Activated CD4-positive, alpha-beta T cell treated with anti-CD3 and anti-CD28 coated beads, Interleukin-2, amount 10 ng/mL, durations not matched to agents 24 days and 14 days (primary cell): ENCODE measurements around the gene ABL1. TPM values are rescaled to one million over a fixed set of nuclear protein-coding genes. Genes with fewer than 3 reads are reported as not detected.

ENCODE experiments used
- DNase-seq: peaks from one replicate; pipeline ENCODE4 v3.0.0; 2022
- H3K27ac Mint-ChIP-seq: one replicate; pipeline ENCODE4 v1.8.0; 2022; ENCODE audit warnings: mild to moderate bottlenecking, mixed read lengths
- H3K27me3 Mint-ChIP-seq: one replicate; pipeline ENCODE4 v1.8.0; 2022; ENCODE audit warnings: mixed read lengths
- H3K36me3 Mint-ChIP-seq: one replicate; pipeline ENCODE4 v1.8.0; 2022; ENCODE audit warnings: low read depth, mild to moderate bottlenecking, mixed read lengths
- H3K4me1 Mint-ChIP-seq: one replicate; pipeline ENCODE4 v1.8.0; 2021; ENCODE audit warnings: mixed read lengths
- H3K4me3 Mint-ChIP-seq: one replicate; pipeline ENCODE4 v1.8.0; 2022; ENCODE audit warnings: mild to moderate bottlenecking, moderate library complexity, mixed read lengths
- H3K9me3 Mint-ChIP-seq: one replicate; pipeline ENCODE4 v1.8.0; 2021; ENCODE audit warnings: mixed read lengths
- intact Hi-C: fragments of 100-400 bp; cut with micrococcal nuclease; formaldehyde crosslinking; loops from one replicate; pipeline ENCODE4 v1.15.1; 2023
- total RNA-seq: library from RNA; stranded (reverse); gene quantifications from 2 replicates; pipeline ENCODE4 v1.2.3, GENCODE V29; 2022

Gene ABL1
- total RNA-seq, 1 donor from 2014 or later: 35.7 TPM

GRCh38 chr9:130810609-130811136 is 24.4 kb upstream of the ABL1 start:
- no peaks in the 10 kb centered on the region for H3K27me3 Mint-ChIP-seq
- no peaks in the 10 kb centered on the region for H3K9me3 Mint-ChIP-seq
- intact Hi-C loops: no loop called here

GRCh38 chr9:130815242-130815808 is 19.7 kb upstream of the ABL1 start:
- Mint-ChIP-seq H3K27ac (no peak overlapping the region), H3K36me3 (peaks cover 2% of the 10 kb centered on the region), H3K4me3 (no peak overlapping the region), H3K9me3 (no peaks in the 10 kb centered on the region), H3K27me3 (no peaks in the 10 kb centered on the region), H3K4me1 (peaks cover 4% of the 10 kb centered on the region)
- intact Hi-C loops: no loop called here
- DNase-seq: no peak

More at GRCh38 chr9:130810609-130811136, 24.4 kb upstream of the ABL1 start:
- no peak for DNase-seq
- H3K4me3 Mint-ChIP-seq: no peak overlapping the region
- no peaks in the 10 kb centered on the region for H3K36me3 Mint-ChIP-seq
- peaks cover 4% of the 10 kb centered on the region for H3K4me1 Mint-ChIP-seq
- H3K27ac Mint-ChIP-seq: no peak overlapping the region

GRCh38 chr9:130817914-130818313 is 17.1 kb upstream of the ABL1 start:
- H3K4me1 Mint-ChIP-seq: peaks cover 4% of the 10 kb centered on the region
- no peaks in the 10 kb centered on the region for H3K9me3 Mint-ChIP-seq
- no peak overlapping the region for H3K27ac Mint-ChIP-seq
- H3K4me3 Mint-ChIP-seq: no peak overlapping the region
- peaks cover 2% of the 10 kb centered on the region for H3K36me3 Mint-ChIP-seq
- intact Hi-C loops: no loop called here
- DNase-seq: no peak
- H3K27me3 Mint-ChIP-seq: no peaks in the 10 kb centered on the region

DNA sequence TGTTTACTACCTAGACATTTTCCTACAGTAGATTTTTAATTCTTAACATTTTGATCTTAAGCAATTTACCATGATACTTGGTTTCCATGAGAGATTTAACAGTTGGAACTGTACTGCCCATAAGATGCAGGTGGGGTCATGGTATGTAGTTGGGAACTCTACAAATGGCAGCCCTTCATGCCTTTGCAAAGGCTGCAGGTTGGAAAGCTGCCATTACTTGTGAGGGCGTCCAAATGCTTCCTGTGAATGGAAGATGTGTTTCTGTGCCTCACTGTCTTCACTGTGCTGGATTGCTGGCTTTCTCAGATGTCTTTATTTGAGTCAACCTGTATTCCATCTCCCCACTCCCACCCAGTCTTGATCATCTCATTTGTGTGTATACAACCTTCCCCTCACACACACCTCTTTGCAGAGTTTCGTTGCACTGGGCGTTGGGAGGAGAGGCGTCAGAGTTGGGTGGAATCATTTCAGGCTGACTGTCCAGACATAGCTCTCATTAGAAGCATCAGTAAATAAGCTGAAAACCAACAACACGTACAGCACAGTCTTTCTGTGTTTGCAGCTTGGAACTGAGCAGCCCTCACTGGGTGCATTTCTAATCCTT is 14.8 kb upstream of the ABL1 start:
- intact Hi-C loops: no loop called here
- Mint-ChIP-seq H3K4me1 (no peaks in the 10 kb centered on the region), H3K9me3 (no peaks in the 10 kb centered on the region), H3K4me3 (no peak overlapping the region), H3K27me3 (no peaks in the 10 kb centered on the region), H3K36me3 (peaks cover 2% of the 10 kb centered on the region), H3K27ac (no peak overlapping the region)
- no peak for DNase-seq

GRCh38 chr9:130823435-130823834 is 11.6 kb upstream of the ABL1 start:
- H3K4me3 Mint-ChIP-seq: no peak overlapping the region
- H3K27ac Mint-ChIP-seq: no peak overlapping the region
- no peak for DNase-seq
- no peaks in the 10 kb centered on the region for H3K27me3 Mint-ChIP-seq
- no peaks in the 10 kb centered on the region for H3K4me1 Mint-ChIP-seq
- intact Hi-C loops: no loop called here
- H3K36me3 Mint-ChIP-seq: peaks cover 3% of the 10 kb centered on the region
- peaks cover 2% of the 10 kb centered on the region for H3K9me3 Mint-ChIP-seq

DNA sequence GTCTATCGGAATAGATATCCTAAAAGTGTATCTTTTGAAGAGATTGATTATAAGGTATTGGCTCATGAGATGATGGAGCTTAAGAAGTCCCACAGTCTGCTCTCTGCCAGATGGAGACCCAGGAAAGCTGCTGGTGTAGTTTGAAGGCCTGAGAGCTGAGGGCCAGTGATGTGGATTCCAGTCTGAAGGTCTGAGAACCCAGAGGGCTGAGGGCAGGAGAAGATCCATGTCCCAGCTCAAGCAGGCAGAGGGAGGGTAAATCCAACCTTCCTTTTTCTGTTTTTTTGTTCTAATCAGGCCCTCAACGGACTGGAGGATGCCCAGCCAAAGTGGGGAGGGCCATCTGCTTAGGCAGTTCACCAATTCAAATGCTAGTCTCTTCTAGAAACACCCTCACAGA is 11.0 kb upstream of the ABL1 start:
- intact Hi-C loops: no loop called here
- no peak for DNase-seq
- Mint-ChIP-seq H3K36me3 (peaks cover 3% of the 10 kb centered on the region), H3K4me3 (no peak overlapping the region), H3K9me3 (peaks cover 3% of the 10 kb centered on the region), H3K27me3 (no peaks in the 10 kb centered on the region), H3K4me1 (no peaks in the 10 kb centered on the region), H3K27ac (no peak overlapping the region)

DNA sequence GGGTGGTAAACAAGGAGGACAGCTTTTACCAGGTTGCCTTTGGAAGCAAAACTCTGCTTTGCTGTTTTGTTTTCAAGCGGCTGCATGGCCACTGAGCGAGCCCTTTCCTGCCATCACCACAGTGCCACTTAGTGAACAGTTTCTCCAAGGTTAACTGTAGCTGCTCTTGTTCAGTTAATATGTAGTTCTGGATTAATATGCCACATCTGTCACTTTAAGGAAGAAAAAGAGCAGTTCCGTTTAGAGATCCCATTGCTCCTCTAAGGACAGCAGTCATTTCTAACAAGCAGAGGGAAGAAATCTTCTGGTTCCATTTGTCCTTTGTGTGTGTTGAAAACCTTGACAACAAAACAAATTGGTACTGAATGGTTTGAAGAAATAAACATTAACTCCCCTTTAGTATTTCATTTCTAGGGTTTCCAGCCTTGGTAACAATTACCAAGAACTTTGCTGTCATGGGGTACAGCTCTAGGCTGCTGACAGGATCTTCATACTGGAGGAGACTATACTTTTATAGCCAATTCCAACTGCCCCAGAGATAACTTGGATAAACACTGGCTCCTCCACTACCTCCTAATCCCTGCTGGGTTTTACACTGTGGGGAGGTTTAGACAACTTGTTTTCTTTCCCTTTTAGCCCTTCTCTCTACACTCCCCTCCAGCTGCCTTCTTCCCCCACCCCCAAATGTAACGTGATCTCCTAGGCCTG is 10.3 kb upstream of the ABL1 start:
- Mint-ChIP-seq H3K9me3 (peaks cover 3% of the 10 kb centered on the region), H3K36me3 (peaks cover 3% of the 10 kb centered on the region), H3K4me3 (no peak overlapping the region), H3K27me3 (no peaks in the 10 kb centered on the region), H3K4me1 (no peaks in the 10 kb centered on the region), H3K27ac (no peak overlapping the region)
- no peak for DNase-seq
- intact Hi-C loops: no loop called here

- intact Hi-C loops: no loop called here
- Mint-ChIP-seq H3K9me3 (peaks cover 3% of the 10 kb centered on the region), H3K27ac (no peak overlapping the region), H3K4me1 (no peaks in the 10 kb centered on the region), H3K27me3 (no peaks in the 10 kb centered on the region), H3K36me3 (peaks cover 3% of the 10 kb centered on the region), H3K4me3 (no peak overlapping the region)
- DNase-seq: no peak
Observed at GRCh38 chr9:130825351-130825651, 9.8 kb upstream of the ABL1 start.

DNA sequence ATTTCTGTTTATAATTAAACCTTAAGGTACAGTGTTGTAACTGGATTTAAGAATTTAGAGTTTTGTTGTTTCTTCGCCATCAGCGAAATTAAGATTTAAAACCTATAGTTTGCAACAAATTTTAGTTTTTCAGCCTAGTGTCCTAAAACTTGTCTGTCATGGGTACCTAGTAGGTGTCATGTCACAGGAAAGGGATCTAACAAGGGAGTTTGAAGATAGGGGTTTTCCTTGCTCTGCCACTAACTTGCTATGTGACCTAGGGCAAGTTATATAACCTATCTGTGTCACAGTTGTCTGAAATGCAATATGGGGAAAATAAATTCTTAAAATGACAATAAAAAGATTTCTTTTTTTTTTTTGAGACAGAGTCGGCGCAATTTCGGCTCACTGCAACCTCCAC is 9.2 kb upstream of the ABL1 start:
- intact Hi-C loops: no loop called here
- no peak overlapping the region for H3K4me3 Mint-ChIP-seq
- H3K27me3 Mint-ChIP-seq: peaks cover 3% of the 10 kb centered on the region
- H3K4me1 Mint-ChIP-seq: no peaks in the 10 kb centered on the region
- H3K27ac Mint-ChIP-seq: no peak overlapping the region
- DNase-seq: no peak
- peaks cover 3% of the 10 kb centered on the region for H3K36me3 Mint-ChIP-seq
- peaks cover 3% of the 10 kb centered on the region for H3K9me3 Mint-ChIP-seq

DNA sequence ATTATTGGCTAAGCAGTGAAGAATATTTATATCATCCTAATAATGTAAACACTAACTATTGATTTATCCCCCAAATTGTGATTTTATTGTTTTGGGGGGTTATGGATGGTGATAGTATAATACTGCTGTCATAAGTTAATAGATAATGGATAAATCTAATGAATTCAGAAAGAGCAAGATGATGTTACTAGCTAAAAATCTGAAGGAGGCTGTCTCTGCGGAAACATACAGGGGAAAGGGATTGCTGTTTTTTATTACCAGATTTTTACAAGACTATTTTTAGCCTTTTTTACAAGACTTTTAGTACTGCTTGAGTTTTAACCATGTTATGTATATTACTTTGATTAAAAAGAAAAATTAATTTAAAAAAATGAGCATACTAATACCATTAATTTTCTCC is 5.3 kb upstream of the ABL1 start:
- no peak for DNase-seq
- Mint-ChIP-seq H3K36me3 (peaks cover 3% of the 10 kb centered on the region), H3K27ac (no peak overlapping the region), H3K4me1 (peaks cover 6% of the 10 kb centered on the region), H3K4me3 (no peak overlapping the region), H3K9me3 (peaks cover 3% of the 10 kb centered on the region), H3K27me3 (peaks cover 12% of the 10 kb centered on the region)
- intact Hi-C loops: loop anchor here (10.0 kb wide), 1 partner anchor 115 kb away; no protein-coding TSS in a partner anchor

DNA sequence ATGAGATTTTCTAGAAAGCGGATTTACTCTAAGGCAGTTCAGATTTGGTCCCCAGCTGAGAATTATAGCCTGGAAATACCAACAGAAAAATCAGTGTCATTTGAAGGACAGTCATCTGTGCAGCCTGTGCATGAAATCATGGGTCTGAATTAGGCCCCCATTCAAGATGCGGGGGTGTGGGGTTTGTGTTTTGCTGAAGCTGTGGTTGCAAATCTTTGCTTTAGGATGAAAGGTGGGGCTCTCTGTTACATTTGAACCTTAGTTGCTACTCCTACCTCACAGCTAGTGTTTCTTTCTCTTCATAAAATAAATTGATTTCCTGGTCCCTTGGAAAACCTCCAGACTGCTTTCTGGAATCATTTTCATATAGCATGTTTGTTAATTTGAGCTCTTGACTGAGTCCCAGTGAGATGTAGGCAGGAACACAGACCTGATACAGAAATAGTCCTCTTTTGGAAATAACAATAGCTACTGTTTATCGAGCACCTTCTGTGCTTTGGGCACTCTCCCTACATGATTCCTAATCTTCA is 4.8 kb upstream of the ABL1 start:
- peaks cover 3% of the 10 kb centered on the region for H3K9me3 Mint-ChIP-seq
- no peak overlapping the region for H3K27ac Mint-ChIP-seq
- intact Hi-C loops: loop anchor here (10.0 kb wide), 1 partner anchor 115 kb away; no protein-coding TSS in a partner anchor
- no peak for DNase-seq
- peaks cover 3% of the 10 kb centered on the region for H3K36me3 Mint-ChIP-seq
- no peak overlapping the region for H3K4me3 Mint-ChIP-seq
- H3K27me3 Mint-ChIP-seq: peaks cover 12% of the 10 kb centered on the region
- H3K4me1 Mint-ChIP-seq: peaks cover 6% of the 10 kb centered on the region

- Mint-ChIP-seq H3K4me1 (peaks cover 12% of the 10 kb centered on the region), H3K9me3 (peaks cover 3% of the 10 kb centered on the region), H3K36me3 (peaks cover 3% of the 10 kb centered on the region), H3K27ac (no peak overlapping the region), H3K4me3 (no peak overlapping the region), H3K27me3 (peaks cover 12% of the 10 kb centered on the region)
- DNase-seq: no peak
- intact Hi-C loops: loop anchor here (10.0 kb wide), 1 partner anchor 116 kb away; no protein-coding TSS in a partner anchor
Observed at GRCh38 chr9:130831077-130831476, 4.0 kb upstream of the ABL1 start.

DNA sequence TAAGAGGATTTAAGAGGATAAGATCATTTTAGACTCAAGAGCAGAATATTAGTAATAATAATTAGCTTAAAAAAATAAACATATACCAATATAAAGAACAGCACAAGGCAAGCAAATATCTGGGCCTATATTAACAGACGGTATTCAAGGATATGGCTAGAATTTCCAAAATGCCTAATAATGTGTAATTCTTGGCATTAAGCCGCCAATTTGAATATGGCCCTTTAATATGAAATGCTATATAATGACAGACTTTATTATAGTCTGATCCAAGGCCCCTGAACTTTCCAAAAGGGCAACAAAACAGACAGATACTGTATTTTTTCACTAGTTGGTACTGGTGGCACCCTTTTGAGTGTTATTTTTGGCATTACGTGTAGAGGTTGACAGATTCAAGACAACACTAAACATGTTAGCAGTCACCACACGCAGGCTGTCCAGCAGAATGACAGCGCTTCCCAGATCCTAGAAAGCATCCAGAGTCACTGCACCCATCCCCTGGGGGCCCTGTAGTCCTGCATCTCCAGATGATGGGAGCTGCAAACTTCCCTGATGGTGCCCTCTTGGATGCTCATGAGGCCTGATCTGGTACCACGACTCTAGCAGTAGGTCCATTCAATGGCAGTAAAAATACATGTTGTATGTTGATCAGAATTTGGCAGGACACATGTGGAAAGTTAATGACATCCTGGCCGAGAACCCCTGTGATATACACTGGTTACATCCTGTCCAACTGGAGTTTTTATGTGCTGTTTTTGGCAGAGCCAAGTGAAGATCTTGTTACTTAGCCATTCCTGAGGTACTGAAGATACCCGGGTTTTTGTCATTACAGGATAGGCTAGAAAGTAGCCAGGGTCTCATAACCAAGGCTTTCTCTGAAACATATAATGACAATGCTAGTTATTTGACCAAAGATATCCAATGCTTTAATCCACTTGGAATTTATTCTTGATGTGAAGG is 1.7 kb upstream of the ABL1 start:
- Mint-ChIP-seq H3K27ac (no peak overlapping the region), H3K9me3 (peaks cover 3% of the 10 kb centered on the region), H3K4me1 (peaks cover 15% of the 10 kb centered on the region), H3K27me3 (peaks cover 13% of the 10 kb centered on the region), H3K4me3 (no peak overlapping the region), H3K36me3 (peaks cover 3% of the 10 kb centered on the region)
- intact Hi-C loops: loop anchor here (10.0 kb wide), 1 partner anchor 119 kb away; no protein-coding TSS in a partner anchor
- DNase-seq: no peak
